RWPE2 (cell line): ENCODE data around the gene HERC5.
"Not testable (repeated sequence)": the region's sequence is repeated elsewhere in the genome, so short reads cannot be mapped to it uniquely, and the experiment has no call there.

ENCODE experiments used
- ATAC-seq: fragments of 200-7000 bp; cut with Tn5 transposase; 3 replicates; pipeline ENCODE4 v1.9.1; 2021; ENCODE audit warnings: low read depth
- DNase-seq: peaks from one replicate; pipeline ENCODE4 v3.0.0-alpha.2; 2020; ENCODE audit warnings: low spot score
- H3K27ac ChIP-seq: fragments of 450-650 bp; 2 replicates; pipeline ENCODE4 v1.5.1; 2017; ENCODE audit warnings: mild to moderate bottlenecking; ENCODE audit not compliant: poor library complexity, severe bottlenecking
- H3K27me3 ChIP-seq: fragments of 250-450 bp; sonication (Bioruptor Pico); 2 replicates; pipeline ENCODE4 v1.5.1; 2021; ENCODE audit warnings: mild to moderate bottlenecking, moderate library complexity; ENCODE audit not compliant: insufficient read depth, poor library complexity, severe bottlenecking
- H3K36me3 ChIP-seq: fragments of 250-450 bp; sonication (Bioruptor Pico); 2 replicates; pipeline ENCODE4 v1.5.1; 2020; ENCODE audit warnings: low read depth, mild to moderate bottlenecking, moderate library complexity
- H3K4me1 ChIP-seq: fragments of 250-450 bp; sonication (Bioruptor Pico); 2 replicates; pipeline ENCODE4 v1.5.1; 2021; ENCODE audit warnings: mild to moderate bottlenecking, moderate library complexity; ENCODE audit not compliant: insufficient read depth, poor library complexity, severe bottlenecking
- H3K4me3 ChIP-seq: fragments of 250-450 bp; sonication (Bioruptor Pico); 2 replicates; pipeline ENCODE4 v1.5.1; 2021; ENCODE audit warnings: mild to moderate bottlenecking, moderate library complexity; ENCODE audit not compliant: severe bottlenecking
- H3K9me3 ChIP-seq: fragments of 250-450 bp; sonication (Bioruptor Pico); 2 replicates; pipeline ENCODE4 v1.5.1; 2021; ENCODE audit warnings: mild to moderate bottlenecking, moderate library complexity; ENCODE audit not compliant: severe bottlenecking
- CTCF ChIP-seq: fragments of 450-650 bp; IDR thresholded peaks from one replicate; pipeline ENCODE4 v1.5.1; 2017; ENCODE audit warnings: mild to moderate bottlenecking, moderate library complexity; ENCODE audit not compliant: poor library complexity, severe bottlenecking

The HERC5 gene

GRCh38 chr4:88446124-88446523, 10.8 kb upstream of the HERC5 start:
- DNase-seq (no peak), ATAC-seq (peak; percentile 63)
- H3K27me3 ChIP-seq = no peaks in the 10 kb centered on the region
- no peaks in the 10 kb centered on the region for H3K36me3 ChIP-seq
- H3K27ac ChIP-seq = peak overlapping the region; percentile 59
- TF ChIP-seq CTCF = no peak
- H3K9me3 ChIP-seq = no peaks in the 10 kb centered on the region
- no peak overlapping the region for H3K4me3 ChIP-seq
- peaks cover 20% of the 10 kb centered on the region for H3K4me1 ChIP-seq

GRCh38 chr4:88447371-88448095, 9.4 kb upstream of the HERC5 start:
- Histone ChIP-seq H3K27me3 (no peaks in the 10 kb centered on the region), H3K36me3 (no peaks in the 10 kb centered on the region), H3K27ac (no peak overlapping the region), H3K9me3 (no peaks in the 10 kb centered on the region), H3K4me1 (peaks cover 20% of the 10 kb centered on the region), H3K4me3 (no peak overlapping the region)
- no peak for DNase-seq
- TF ChIP-seq CTCF = no peak
- ATAC-seq = no peak

- H3K27ac ChIP-seq, ATAC-seq, H3K36me3 ChIP-seq, H3K4me3 ChIP-seq, H3K9me3 ChIP-seq, DNase-seq, H3K27me3 ChIP-seq: not testable (repeated sequence)
- peaks cover 20% of the 10 kb centered on the region for H3K4me1 ChIP-seq
These were observed 8.6 kb upstream of the HERC5 start for GRCh38 chr4:88448211-88448765.

GRCh38 chr4:88448889-88449288, 8.0 kb upstream of the HERC5 start:
- ATAC-seq (no peak), DNase-seq (no peak)
- no peak overlapping the region for H3K27ac ChIP-seq
- no peak for TF ChIP-seq CTCF
- H3K9me3 ChIP-seq = no peaks in the 10 kb centered on the region
- H3K4me1 ChIP-seq = peaks cover 20% of the 10 kb centered on the region
- no peak overlapping the region for H3K4me3 ChIP-seq
- no peaks in the 10 kb centered on the region for H3K27me3 ChIP-seq
- no peaks in the 10 kb centered on the region for H3K36me3 ChIP-seq

GRCh38 chr4:88449290-88449689, 7.6 kb upstream of the HERC5 start:
- H3K27ac ChIP-seq = no peak overlapping the region
- no peak for DNase-seq
- peaks cover 20% of the 10 kb centered on the region for H3K4me1 ChIP-seq
- H3K27me3 ChIP-seq = no peaks in the 10 kb centered on the region
- TF ChIP-seq CTCF = no peak
- no peak overlapping the region for H3K4me3 ChIP-seq
- no peaks in the 10 kb centered on the region for H3K9me3 ChIP-seq
- ATAC-seq = no peak
- no peaks in the 10 kb centered on the region for H3K36me3 ChIP-seq
